B cell (primary cell): ENCODE data around the gene ZNF574. TPM values are rescaled to one million over a fixed set of nuclear protein-coding genes. Genes with fewer than 3 reads are reported as not detected.

Source experiments
- ATAC-seq: fragments of 200-7000 bp; cut with Tn5 transposase; one replicate; pipeline ENCODE4 v1.10.0; 2021; ENCODE audit warnings: low read depth, mild to moderate bottlenecking, moderate number of reproducible peaks, moderate library complexity
- CTCF ChIA-PET: fragments of 350-600 bp; sonication (Branson Sonifier 250); formaldehyde crosslinking; loops from one replicate; lab custom pipeline; 2021; ENCODE audit warnings: antibody characterized with exemption, inconsistent platforms; lab: Charles Lee
- POLR2A ChIA-PET: fragments of 350-600 bp; sonication (Branson Sonifier 250); formaldehyde crosslinking; loops from one replicate; lab custom pipeline; 2021; ENCODE audit warnings: antibody characterized with exemption; lab: Charles Lee
- DNase-seq: peaks from one replicate; pipeline ENCODE4 v3.0.0; 2013
- H2AFZ ChIP-seq: 2 replicates; pipeline ENCODE4 v1.6.1; 2012; ENCODE audit warnings: mild to moderate bottlenecking, low read depth, low read length; ENCODE audit not compliant: insufficient read depth, poor library complexity, severe bottlenecking
- H3K27ac ChIP-seq, 2 donors: 1 replicate in 1 of 2; 2 replicates in 1 of 2; pipeline ENCODE4 v1.5.1; 2012 to 2013; ENCODE audit warnings: low read length in 2 of 2, mild to moderate bottlenecking in 2 of 2, moderate library complexity in 1 of 2
- H3K27me3 ChIP-seq, 4 experiments: fragments of 200-600 bp in 1 of 4; sonication (generic) in 1 of 4; replicated peaks in 1 of 4; 1 replicate in 2 of 4; 2 replicates in 2 of 4; pipeline versions ENCODE4 v1.6.1 to v1.7.0; 2013 to 2016; ENCODE audit warnings: low read length in 3 of 4, mild to moderate bottlenecking in 2 of 4, mixed read lengths in 1 of 4, moderate library complexity in 1 of 4; ENCODE audit not compliant: insufficient read depth in 4 of 4, control insufficient read depth in 3 of 4; ENCODE audit errors: control extremely low read depth in 1 of 4
- H3K36me3 ChIP-seq, 2 experiments: replicated peaks in 1 of 2; 1 replicate in 1 of 2; 2 replicates in 1 of 2; pipeline versions ENCODE4 v1.6.1 to v1.7.1; 2013; ENCODE audit warnings: low read length in 1 of 2; ENCODE audit not compliant: insufficient read depth in 2 of 2, control insufficient read depth in 1 of 2; ENCODE audit errors: control extremely low read depth in 1 of 2, extremely low read depth in 1 of 2
- H3K4me1 ChIP-seq, 2 donors: fragments of 200-600 bp in 1 of 2; sonication (generic) in 1 of 2; 1 replicate in 1 of 2; 2 replicates in 1 of 2; pipeline versions ENCODE4 v1.5.1 to v1.6.1; 2013 to 2017; ENCODE audit warnings: low read length in 2 of 2; ENCODE audit not compliant: control insufficient read depth in 2 of 2, insufficient read depth in 2 of 2
- H3K4me2 ChIP-seq: replicated peaks from 2 replicates; pipeline ENCODE3; 2012; ENCODE audit warnings: mild to moderate bottlenecking, low read depth, low read length; ENCODE audit not compliant: poor library complexity, severe bottlenecking
- H3K4me3 ChIP-seq, 5 experiments: fragments of 200-600 bp in 1 of 5; sonication (generic) in 1 of 5; 1 replicate in 3 of 5; 2 replicates in 2 of 5; pipeline versions ENCODE4 v1.5.1 to v1.7.0; 2011 to 2016; ENCODE audit warnings: low read length in 4 of 5, mild to moderate bottlenecking in 4 of 5, low read depth in 2 of 5, control low read depth in 1 of 5, moderate library complexity in 1 of 5; ENCODE audit not compliant: insufficient read depth in 1 of 5; ENCODE audit errors: control extremely low read depth in 1 of 5, extremely low read depth in 1 of 5
- H3K79me2 ChIP-seq: fragments of 200-600 bp; sonication (generic); one replicate; pipeline ENCODE4 v1.6.0; 2016; ENCODE audit warnings: low read length; ENCODE audit not compliant: control insufficient read depth, insufficient read depth
- H3K9ac ChIP-seq: fragments of 200-600 bp; sonication (generic); 2 replicates; pipeline ENCODE4 v1.6.1; 2017; ENCODE audit warnings: mild to moderate bottlenecking, low read length, moderate library complexity
- H3K9me3 ChIP-seq, 3 donors: one replicate each; pipeline versions ENCODE4 v1.6.1 to v1.7.1; 2013; ENCODE audit warnings: low read length in 2 of 3; ENCODE audit not compliant: control insufficient read depth in 2 of 3, insufficient read depth in 1 of 3; ENCODE audit errors: control extremely low read depth in 1 of 3
- H4K20me1 ChIP-seq: 2 replicates; pipeline ENCODE4 v1.6.0; 2012; ENCODE audit warnings: mild to moderate bottlenecking, low read length; ENCODE audit not compliant: insufficient read depth, control insufficient read depth, poor library complexity, severe bottlenecking
- H3K27ac Mint-ChIP-seq: one replicate; pipeline ENCODE4 v1.8.0; 2021; ENCODE audit warnings: mixed read lengths
- H3K27me3 Mint-ChIP-seq: one replicate; pipeline ENCODE4 v1.8.0; 2021; ENCODE audit warnings: mixed read lengths
- H3K4me1 Mint-ChIP-seq: one replicate; pipeline ENCODE4 v1.8.0; 2021; ENCODE audit warnings: mixed read lengths
- H3K4me3 Mint-ChIP-seq: one replicate; pipeline ENCODE4 v1.8.0; 2021; ENCODE audit warnings: mixed read lengths
- H3K9me3 Mint-ChIP-seq: one replicate; pipeline ENCODE4 v1.8.0; 2022; ENCODE audit warnings: mixed read lengths; ENCODE audit not compliant: insufficient read depth
- EZH2 ChIP-seq: IDR thresholded peaks from 2 replicates; pipeline ENCODE4 v1.6.1; 2012; ENCODE audit warnings: borderline replicate concordance, low read depth, mild to moderate bottlenecking, moderate library complexity, low read length; ENCODE audit not compliant: insufficient read depth, poor library complexity, severe bottlenecking
- intact Hi-C: fragments of 100-400 bp; cut with micrococcal nuclease; formaldehyde crosslinking; loops from one replicate; pipeline ENCODE4 v1.10.0; 2022
- polyA plus RNA-seq: library from polyadenylated mRNA; depleted of rRNA; stranded (reverse); fragments of >200 nt; gene quantifications from 2 replicates; pipeline ENCODE4 v1.2.3, GENCODE V29; 2012
- total RNA-seq, 2 donors: library from RNA; stranded (reverse); fragments of 120-200 nt in 1 of 2; gene quantifications; 1 replicate in 1 of 2; 2 replicates in 1 of 2; pipeline versions ENCODE4 v1.2.3 to v1.2.4, GENCODE V29; 2013 to 2022
- TF ChIP-seq, protein P1 (sequence below): fragments of 200-600 bp; IDR thresholded peaks from one replicate; pipeline ENCODE4 v1.8.0; 2022; ENCODE audit warnings: antibody characterized with exemption, mild to moderate bottlenecking

Gene ZNF574
- total and polyA plus RNA-seq, 2 donors (not counting 1 experiment from before 2014, with no cell fraction given), result 27.4 to 29.1 TPM

DNA sequence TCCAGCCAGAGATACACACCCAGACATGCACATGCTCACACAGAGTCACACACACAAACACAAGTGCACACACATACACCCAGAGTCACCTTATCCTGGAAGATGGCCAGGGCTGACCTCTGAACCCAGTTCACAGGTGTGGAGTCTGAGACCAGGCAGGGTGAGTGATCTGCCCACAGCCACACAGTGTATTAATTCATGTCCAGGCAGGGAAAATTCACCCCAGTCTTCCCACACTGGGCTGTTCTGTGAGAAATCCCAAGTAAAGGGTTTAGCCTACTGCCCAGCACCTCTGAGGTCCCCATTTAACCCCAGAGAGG, 54.2 kb downstream of the ZNF574 start:
- no peak for DNase-seq
- Histone ChIP-seq H3K9ac (peak overlapping the region; percentile 95), H3K4me3 (peak overlapping the region; percentile 61 to 100 (median 98)), H2AFZ (no peak overlapping the region), H3K36me3 (peaks cover 0 to 27% of the 10 kb centered on the region in 2 experiments), H3K27ac (peak overlapping the region; percentile 56 to 71), H3K79me2 (peaks cover 89% of the 10 kb centered on the region), H4K20me1 (peaks cover 27% of the 10 kb centered on the region), H3K27me3 (no peaks in the 10 kb centered on the region), H3K4me2 (peak overlapping the region; percentile 90), H3K9me3 (no peaks in the 10 kb centered on the region), H3K4me1 (peaks cover 60 to 85% of the 10 kb centered on the region in 2 donors)
- peak overlapping the region; percentile 92 for H3K4me3 Mint-ChIP-seq
- ATAC-seq, result no peak
- peaks cover 87% of the 10 kb centered on the region for H3K4me1 Mint-ChIP-seq
- ChIA-PET CTCF (interaction anchor here (1.1 to 3.9 kb wide), 8 partner anchors 11 to 293 kb away, joined by 3 to 65 read pairs (median 8); no protein-coding TSS in a partner anchor), POLR2A (interaction anchor here (0.6 to 3.6 kb wide), 2 partner anchors 14 to 139 kb away, joined by 3 to 77 read pairs; partner anchors contain the start of gene CIC)
- H3K9me3 Mint-ChIP-seq, result no peaks in the 10 kb centered on the region
- no peak for TF ChIP-seq EZH2
- TF ChIP-seq, protein P1, sequence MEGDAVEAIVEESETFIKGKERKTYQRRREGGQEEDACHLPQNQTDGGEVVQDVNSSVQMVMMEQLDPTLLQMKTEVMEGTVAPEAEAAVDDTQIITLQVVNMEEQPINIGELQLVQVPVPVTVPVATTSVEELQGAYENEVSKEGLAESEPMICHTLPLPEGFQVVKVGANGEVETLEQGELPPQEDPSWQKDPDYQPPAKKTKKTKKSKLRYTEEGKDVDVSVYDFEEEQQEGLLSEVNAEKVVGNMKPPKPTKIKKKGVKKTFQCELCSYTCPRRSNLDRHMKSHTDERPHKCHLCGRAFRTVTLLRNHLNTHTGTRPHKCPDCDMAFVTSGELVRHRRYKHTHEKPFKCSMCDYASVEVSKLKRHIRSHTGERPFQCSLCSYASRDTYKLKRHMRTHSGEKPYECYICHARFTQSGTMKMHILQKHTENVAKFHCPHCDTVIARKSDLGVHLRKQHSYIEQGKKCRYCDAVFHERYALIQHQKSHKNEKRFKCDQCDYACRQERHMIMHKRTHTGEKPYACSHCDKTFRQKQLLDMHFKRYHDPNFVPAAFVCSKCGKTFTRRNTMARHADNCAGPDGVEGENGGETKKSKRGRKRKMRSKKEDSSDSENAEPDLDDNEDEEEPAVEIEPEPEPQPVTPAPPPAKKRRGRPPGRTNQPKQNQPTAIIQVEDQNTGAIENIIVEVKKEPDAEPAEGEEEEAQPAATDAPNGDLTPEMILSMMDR, result no peak
- intact Hi-C loops, result no loop called here
- peak overlapping the region; percentile 92 for H3K27ac Mint-ChIP-seq
- H3K27me3 Mint-ChIP-seq, result no peaks in the 10 kb centered on the region

Other genes starting within 250 kb of the ZNF574 start
- gene LYPD4, start 231.5 kb upstream of the ZNF574 start, total RNA-seq, result not detected in 2 replicates
- not detected in 2 replicates for gene LYPD4, start 231.5 kb upstream of the ZNF574 start, polyA plus RNA-seq
- gene DMRTC2, start 231.1 kb upstream of the ZNF574 start, total RNA-seq, result not detected in 2 replicates
- not detected in 2 replicates for gene DMRTC2, start 231.1 kb upstream of the ZNF574 start, polyA plus RNA-seq
- 3,294 and 3,322 TPM in 2 replicates for gene RPS19, start 215.9 kb upstream of the ZNF574 start, total RNA-seq
- 6,261 and 9,144 TPM in 2 replicates for gene RPS19, start 215.9 kb upstream of the ZNF574 start, polyA plus RNA-seq
- 1,230 and 1,280 TPM in 2 replicates for gene CD79A, start 198.9 kb upstream of the ZNF574 start, total RNA-seq
- 1,116 and 1,471 TPM in 2 replicates for gene CD79A, start 198.9 kb upstream of the ZNF574 start, polyA plus RNA-seq
- gene ARHGEF1, start 193.0 kb upstream of the ZNF574 start, total RNA-seq, result 646 and 661 TPM in 2 replicates
- gene ARHGEF1, start 193.0 kb upstream of the ZNF574 start, polyA plus RNA-seq, result 886 and 1,024 TPM in 2 replicates
- gene ERFL, start 147.7 kb upstream of the ZNF574 start, total RNA-seq, result 2.3 and 2.4 TPM in 2 replicates
- gene ERFL, start 147.7 kb upstream of the ZNF574 start, polyA plus RNA-seq, result 5.1 and 5.5 TPM in 2 replicates
- 139 and 146 TPM in 2 replicates for gene RABAC1, start 116.8 kb upstream of the ZNF574 start, total RNA-seq
- gene RABAC1, start 116.8 kb upstream of the ZNF574 start, polyA plus RNA-seq, result 190 and 206 TPM in 2 replicates
- gene ATP1A3, start 81.9 kb upstream of the ZNF574 start, total RNA-seq, result 3.4 and 3.8 TPM in 2 replicates
- gene ATP1A3, start 81.9 kb upstream of the ZNF574 start, polyA plus RNA-seq, result 0.62 and 1.2 TPM in 2 replicates
- 0.27 TPM in 1 of 2 replicates, not detected in the other for gene GRIK5, start 6.0 kb upstream of the ZNF574 start, total RNA-seq
- gene GRIK5, start 6.0 kb upstream of the ZNF574 start, polyA plus RNA-seq, result 0.09 and 0.33 TPM in 2 replicates
- gene POU2F2, start 56.3 kb downstream of the ZNF574 start, total RNA-seq, result 145 and 152 TPM in 2 replicates
- gene POU2F2, start 56.3 kb downstream of the ZNF574 start, polyA plus RNA-seq, result 125 and 170 TPM in 2 replicates
- gene DEDD2, start 141.5 kb downstream of the ZNF574 start, total RNA-seq, result 52.8 and 59.5 TPM in 2 replicates
- gene DEDD2, start 141.5 kb downstream of the ZNF574 start, polyA plus RNA-seq, result 74.2 and 90.6 TPM in 2 replicates
- gene ZNF526, start 144.1 kb downstream of the ZNF574 start, total RNA-seq, result 19.0 and 21.3 TPM in 2 replicates
- 2.9 and 4.9 TPM in 2 replicates for gene ZNF526, start 144.1 kb downstream of the ZNF574 start, polyA plus RNA-seq
- gene GSK3A, start 166.4 kb downstream of the ZNF574 start, total RNA-seq, result 36.8 and 42.0 TPM in 2 replicates
- 26.2 and 38.5 TPM in 2 replicates for gene GSK3A, start 166.4 kb downstream of the ZNF574 start, polyA plus RNA-seq
- gene ERF, start 179.0 kb downstream of the ZNF574 start, total RNA-seq, result 48.6 and 62.1 TPM in 2 replicates
- 51.5 and 96.4 TPM in 2 replicates for gene ERF, start 179.0 kb downstream of the ZNF574 start, polyA plus RNA-seq
- gene CIC, start 193.1 kb downstream of the ZNF574 start, total RNA-seq, result 119 and 123 TPM in 2 replicates
- gene CIC, start 193.1 kb downstream of the ZNF574 start, polyA plus RNA-seq, result 75.7 and 77.8 TPM in 2 replicates
- 0.41 and 0.54 TPM in 2 replicates for gene PRR19, start 226.0 kb downstream of the ZNF574 start, total RNA-seq
- gene PRR19, start 226.0 kb downstream of the ZNF574 start, polyA plus RNA-seq, result 0.26 and 0.39 TPM in 2 replicates
- 13.6 and 15.9 TPM in 2 replicates for gene PAFAH1B3, start 226.5 kb downstream of the ZNF574 start, total RNA-seq
- gene PAFAH1B3, start 226.5 kb downstream of the ZNF574 start, polyA plus RNA-seq, result 20.8 and 29.2 TPM in 2 replicates
- gene TMEM145, start 237.1 kb downstream of the ZNF574 start, total RNA-seq, result not detected in 2 replicates
- gene TMEM145, start 237.1 kb downstream of the ZNF574 start, polyA plus RNA-seq, result not detected in 2 replicates
- gene MEGF8, start 249.5 kb downstream of the ZNF574 start, total RNA-seq, result 26.5 and 26.6 TPM in 2 replicates
- 8.2 and 8.8 TPM in 2 replicates for gene MEGF8, start 249.5 kb downstream of the ZNF574 start, polyA plus RNA-seq